GM20431 (cell line): ENCODE measurements around the gene HDAC9.

Source experiments
- in situ Hi-C: fragments of 300-500 bp; cut with MseI, MboI; formaldehyde crosslinking; loops from one replicate; pipeline ENCODE4 v1.15.0; 2020; ENCODE audit warnings: low sequenced_read_pairs; ENCODE audit not compliant: unreplicated experiment

The HDAC9 gene

GRCh38 chr7:18855796-18856195 lies 360.2 kb downstream of the HDAC9 start:
- in situ Hi-C loops = no loop called here

- in situ Hi-C loops = no loop called here
Measured at GRCh38 chr7:18858232-18858631, 362.7 kb downstream of the HDAC9 start.

GRCh38 chr7:18859318-18859717 lies 363.8 kb downstream of the HDAC9 start:
- in situ Hi-C loops = no loop called here

- in situ Hi-C loops = no loop called here
Measured at GRCh38 chr7:18860221-18860620, 364.7 kb downstream of the HDAC9 start.

- in situ Hi-C loops = no loop called here
Measured at GRCh38 chr7:18861514-18862118, 366.1 kb downstream of the HDAC9 start.

- in situ Hi-C loops = no loop called here
Measured at GRCh38 chr7:18864967-18865366, 369.4 kb downstream of the HDAC9 start.

GRCh38 chr7:18866359-18867036 lies 370.9 kb downstream of the HDAC9 start:
- in situ Hi-C loops = no loop called here

- in situ Hi-C loops = no loop called here
Measured at GRCh38 chr7:18872344-18872743, 376.8 kb downstream of the HDAC9 start.

- in situ Hi-C loops = no loop called here
Measured at GRCh38 chr7:18873734-18874336, 378.3 kb downstream of the HDAC9 start.

- in situ Hi-C loops = no loop called here
Measured at GRCh38 chr7:18874880-18875279, 379.3 kb downstream of the HDAC9 start.

- in situ Hi-C loops = no loop called here
Measured at GRCh38 chr7:18877874-18878273, 382.3 kb downstream of the HDAC9 start.

GRCh38 chr7:18886832-18887231 lies 391.3 kb downstream of the HDAC9 start:
- in situ Hi-C loops = no loop called here

- in situ Hi-C loops = no loop called here
Measured at GRCh38 chr7:18889436-18889835, 393.9 kb downstream of the HDAC9 start.

GRCh38 chr7:18890134-18890533 lies 394.6 kb downstream of the HDAC9 start:
- in situ Hi-C loops = no loop called here

GRCh38 chr7:18890885-18891621 lies 395.5 kb downstream of the HDAC9 start:
- in situ Hi-C loops = no loop called here

- in situ Hi-C loops = no loop called here
Measured at GRCh38 chr7:18893156-18893555, 397.6 kb downstream of the HDAC9 start.

- in situ Hi-C loops = no loop called here
Measured at GRCh38 chr7:18894155-18894554, 398.6 kb downstream of the HDAC9 start.

GRCh38 chr7:18895456-18895855 lies 399.9 kb downstream of the HDAC9 start:
- in situ Hi-C loops = no loop called here

GRCh38 chr7:18896343-18896975 lies 400.9 kb downstream of the HDAC9 start:
- in situ Hi-C loops = no loop called here

GRCh38 chr7:18900236-18900635 lies 404.7 kb downstream of the HDAC9 start:
- in situ Hi-C loops = no loop called here
